HuH-7.5 (cell line): Measurements from ENCODE around the gene FBXL7.

Source experiments
- DNase-seq: peaks from one replicate; pipeline ENCODE4 v3.0.0; 2011; ENCODE audit warnings: low spot score

Gene FBXL7

DNA sequence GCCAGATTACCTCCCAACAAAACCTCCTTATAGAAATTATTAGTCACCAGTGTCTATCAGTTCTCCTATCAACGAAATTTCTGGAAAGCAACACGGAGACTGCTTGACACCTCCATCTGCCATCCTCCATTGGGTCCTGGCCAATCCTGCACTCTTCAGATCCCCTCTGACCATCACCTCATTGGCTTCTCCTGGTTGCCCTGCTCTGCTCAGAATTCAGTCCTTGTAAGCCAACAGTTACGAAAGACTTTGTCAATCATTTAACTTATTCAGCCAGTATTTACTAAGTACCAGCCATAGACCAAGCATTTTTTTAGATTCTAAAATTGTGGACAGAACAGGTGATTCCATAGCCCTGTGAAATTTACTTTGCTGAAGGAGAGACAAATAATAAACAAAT is 451.1 kb downstream of the FBXL7 start:
- no peak for DNase-seq

DNA sequence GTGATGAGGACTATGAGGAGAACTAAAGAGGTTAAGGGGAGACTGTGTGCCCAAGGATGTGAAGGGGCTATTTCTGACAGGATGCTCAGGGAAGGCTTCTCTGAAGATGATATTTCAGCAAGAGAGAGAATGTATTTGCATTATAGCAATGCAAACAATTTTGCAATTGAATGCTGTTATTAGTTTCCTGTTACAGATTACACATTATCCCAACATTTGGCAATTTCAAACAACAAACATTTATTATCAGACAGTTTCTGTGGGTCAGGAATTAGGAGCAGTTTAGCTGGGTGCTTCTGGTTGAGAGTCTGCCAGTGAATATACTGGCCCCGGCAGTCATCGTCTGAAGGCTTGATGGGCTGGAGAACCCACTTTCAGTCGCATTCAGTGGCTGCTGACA is 451.6 kb downstream of the FBXL7 start:
- DNase-seq = no peak

DNA sequence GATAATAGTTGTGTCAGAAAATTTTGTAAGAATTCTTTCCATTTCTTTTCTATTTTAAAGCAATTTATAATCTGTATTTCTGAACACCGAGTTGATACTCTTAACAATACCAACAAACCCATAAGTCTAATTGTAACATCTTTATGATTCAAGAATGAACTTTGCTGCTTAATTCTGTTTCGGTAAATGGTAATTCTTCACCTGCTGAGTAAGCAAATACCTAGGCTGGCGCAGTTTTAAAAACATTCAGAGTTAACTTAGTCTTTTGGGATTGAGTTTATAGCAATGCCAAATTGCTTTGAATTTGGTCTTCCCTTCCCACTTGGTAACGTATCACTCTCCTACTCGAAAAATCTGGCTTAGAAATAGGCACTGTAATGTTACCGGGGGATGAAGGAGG is 456.6 kb downstream of the FBXL7 start:
- DNase-seq = no peak

DNA sequence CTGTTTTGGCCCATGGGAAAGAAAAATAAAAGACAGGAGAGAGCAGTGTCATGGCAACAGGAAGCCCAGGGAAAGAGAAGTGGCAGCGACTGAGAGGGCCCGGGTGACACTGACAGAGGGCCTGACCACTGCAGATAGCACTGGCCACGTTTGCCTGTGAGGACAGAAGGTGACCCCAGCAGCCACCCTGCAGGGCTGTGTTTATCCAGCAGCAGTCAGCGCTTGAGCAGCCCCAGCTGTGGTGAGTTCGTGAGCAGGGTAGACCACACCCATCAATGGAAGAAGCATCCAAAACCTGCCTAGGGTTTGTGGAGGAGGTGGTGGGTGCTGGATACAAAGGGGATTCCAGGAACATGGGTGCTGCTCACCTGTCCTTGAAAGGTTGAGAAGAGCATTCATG is 457.1 kb downstream of the FBXL7 start:
- no peak for DNase-seq

DNA sequence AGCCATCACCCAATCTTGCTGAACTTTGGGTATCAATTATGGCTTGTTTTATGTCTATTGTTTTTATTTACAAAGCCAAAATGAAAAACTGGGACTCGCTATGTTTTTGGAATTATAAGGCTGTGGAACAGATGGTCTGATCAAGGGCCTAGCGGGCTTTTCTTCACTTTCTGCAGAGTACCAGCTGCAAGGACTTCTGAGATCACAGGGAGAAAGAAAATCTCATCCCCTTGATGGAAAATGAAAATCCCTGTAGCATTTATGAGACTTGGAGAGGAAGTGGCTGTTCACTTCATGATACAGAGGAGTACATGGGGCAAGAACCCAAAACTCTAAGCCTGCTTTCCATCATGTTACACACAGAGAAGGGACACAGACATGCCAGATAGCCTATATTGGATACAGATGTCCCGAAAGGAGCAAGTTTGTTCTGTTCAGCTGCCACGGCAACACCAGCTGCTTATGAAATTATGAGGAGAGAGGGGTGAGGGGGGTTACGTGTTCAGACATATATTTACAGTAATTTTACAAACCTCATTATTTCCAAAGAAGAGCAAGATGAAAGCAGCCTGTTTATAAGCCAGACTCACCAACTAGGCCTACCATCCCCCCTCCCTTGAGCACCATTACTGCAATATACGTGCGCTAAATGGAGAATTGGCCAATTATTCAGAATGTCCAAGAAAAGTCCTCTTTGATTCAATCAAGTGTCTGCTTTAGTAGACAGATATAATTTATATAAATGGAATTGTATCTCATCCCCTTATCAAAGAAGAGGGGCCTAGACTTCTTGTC is 459.6 kb downstream of the FBXL7 start:
- no peak for DNase-seq

DNA sequence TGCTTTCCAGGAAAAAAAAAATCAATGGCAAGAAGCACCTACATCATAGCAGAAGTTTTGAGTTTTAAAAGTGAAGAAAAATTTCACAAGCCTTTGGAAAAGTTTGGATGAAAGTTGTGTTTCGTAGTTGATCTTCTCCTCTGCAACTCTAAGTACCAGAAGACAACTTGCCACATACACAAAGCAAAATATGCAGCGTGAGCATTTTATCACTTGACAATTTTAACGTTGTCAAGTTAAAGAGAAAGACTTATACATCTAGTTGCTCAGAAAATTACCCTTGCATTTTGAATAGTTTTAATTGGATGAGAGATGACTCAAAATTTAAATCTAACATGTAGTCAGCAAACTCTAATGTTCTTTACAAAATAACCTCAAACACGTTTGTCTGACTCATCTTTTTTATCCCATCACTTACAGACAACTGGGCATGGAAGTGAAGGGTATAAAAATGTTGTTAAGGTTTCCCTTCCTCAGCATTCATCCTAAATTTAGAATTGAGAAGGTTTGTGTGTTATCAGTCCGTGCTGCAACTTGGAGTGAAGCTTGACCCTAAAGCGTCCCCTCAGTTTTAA is 466.2 kb downstream of the FBXL7 start:
- no peak for DNase-seq

DNA sequence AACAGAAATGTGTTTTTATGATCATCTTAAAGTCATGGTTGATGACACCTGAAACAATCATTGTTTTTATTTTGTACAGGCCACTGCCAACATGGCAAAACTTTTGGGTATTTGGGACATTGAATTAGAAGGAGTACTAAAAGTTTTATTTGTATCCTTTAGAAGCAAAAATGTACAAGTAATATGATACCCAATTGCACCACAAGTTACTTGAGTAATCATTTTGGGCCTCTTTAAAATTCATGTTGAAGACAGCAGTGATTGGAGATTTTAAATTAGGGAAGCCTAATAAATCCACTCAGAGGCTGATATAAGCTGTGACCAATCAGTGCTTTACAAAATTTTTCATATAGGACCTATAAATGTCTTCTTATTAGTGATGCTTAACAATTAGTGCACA is 466.7 kb downstream of the FBXL7 start:
- DNase-seq = no peak

DNA sequence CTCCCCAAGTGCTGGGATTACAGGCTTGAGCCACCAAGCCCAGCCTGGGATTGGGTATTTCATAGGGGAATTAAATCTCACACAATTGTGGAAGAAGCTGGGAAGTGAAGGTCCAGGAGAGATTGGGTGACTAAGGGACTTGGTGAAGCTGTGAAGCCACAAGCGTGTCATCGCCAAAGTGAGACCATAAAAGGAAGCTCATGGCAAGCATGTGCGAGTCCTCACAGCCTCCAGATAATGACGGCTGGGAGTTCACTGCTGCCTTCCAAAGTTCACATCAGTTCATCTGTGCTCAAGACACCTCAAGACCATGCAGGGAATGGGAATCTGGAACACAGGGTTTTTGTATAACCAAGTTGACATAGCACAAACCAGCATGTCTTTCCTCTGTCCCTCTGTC is 469.0 kb downstream of the FBXL7 start:
- no peak for DNase-seq

DNA sequence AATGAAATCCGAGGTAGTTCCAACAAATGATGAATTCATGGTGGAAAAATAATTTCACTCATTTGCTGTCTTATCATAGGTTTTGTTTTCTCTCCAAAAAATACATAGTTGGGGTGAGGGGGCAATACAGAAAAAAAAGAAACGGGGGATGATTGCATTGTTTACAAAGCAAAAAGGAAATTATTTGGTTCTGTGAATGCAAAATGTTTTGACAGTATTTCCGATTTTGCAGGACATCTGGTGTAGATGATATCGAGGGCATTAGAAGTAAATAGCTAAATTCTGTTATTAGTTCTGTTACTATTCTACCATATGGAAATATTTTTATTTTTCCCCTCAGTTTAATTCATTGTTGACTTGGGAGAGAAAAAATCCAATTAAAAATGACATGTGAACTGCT is 477.9 kb downstream of the FBXL7 start:
- no peak for DNase-seq

DNA sequence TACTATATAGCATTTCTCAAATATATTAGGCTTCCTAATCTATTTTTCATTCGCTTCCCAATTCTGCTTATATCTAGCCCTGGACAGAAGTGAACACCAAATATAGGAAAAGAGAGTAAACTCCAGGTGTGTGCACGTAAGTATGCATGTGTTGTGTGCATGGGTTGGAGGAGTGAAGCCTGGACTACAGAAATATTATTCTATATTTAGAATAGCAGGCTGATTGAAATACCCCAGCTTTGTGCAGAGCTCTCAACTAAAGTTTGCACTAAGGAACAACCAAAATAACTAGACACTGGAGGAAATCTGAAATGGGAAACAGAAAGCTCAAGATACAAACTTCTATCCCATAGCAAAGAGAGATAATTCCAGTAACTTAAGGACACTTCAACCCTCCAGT is 480.9 kb downstream of the FBXL7 start:
- DNase-seq = no peak

DNA sequence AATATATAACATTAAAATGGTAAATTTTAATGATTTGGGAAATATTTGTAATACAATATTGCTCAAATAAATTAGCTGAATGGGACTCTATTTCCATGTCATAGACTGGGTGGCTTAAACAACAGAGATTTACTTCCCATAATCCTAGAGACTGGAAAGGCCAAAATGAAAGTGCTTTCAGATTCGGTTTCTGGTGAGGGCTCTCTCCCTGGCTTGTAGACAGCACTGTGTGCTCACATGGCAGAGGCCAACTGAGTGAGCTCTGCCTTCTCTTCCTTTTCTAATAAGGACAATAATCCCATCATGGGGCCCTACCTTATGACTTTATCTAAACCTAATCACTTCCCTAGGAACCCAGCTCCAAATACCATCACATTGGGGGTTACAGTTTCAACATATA is 483.4 kb downstream of the FBXL7 start:
- no peak for DNase-seq
